PC-3 (cell line): ENCODE measurements around the gene OR2H1.
"Not testable (repeated sequence)": the region's sequence is repeated elsewhere in the genome, so short reads cannot be mapped to it uniquely, and the experiment has no call there.

ENCODE experiments used
- CTCF ChIP-seq: fragments of 300-600 bp; sonication (generic); conservative IDR thresholded peaks from 2 replicates; pipeline ENCODE4 v1.5.1; 2017; ENCODE audit warnings: antibody characterized with exemption, low read depth, mild to moderate bottlenecking, low read length
- EZH2 ChIP-seq: fragments of 300-600 bp; sonication (generic); IDR thresholded peaks from one replicate; pipeline ENCODE4 v1.6.1; 2017; ENCODE audit warnings: antibody characterized with exemption, mild to moderate bottlenecking, low read length; ENCODE audit not compliant: unreplicated experiment

- TF ChIP-seq CTCF, EZH2: not testable (repeated sequence)
These were observed 20.2 kb upstream of the OR2H1 start for GRCh38 chr6:29436730-29437129.
